Mesothelial cell of epicardium (in vitro differentiated cells): ENCODE measurements around the gene GLIS2. TPM values are rescaled to one million over a fixed set of nuclear protein-coding genes. Genes with fewer than 3 reads are reported as not detected.

Experiments used
- DNase-seq, 2 experiments: peaks; one replicate each; pipeline ENCODE4 v3.0.0; 2021; ENCODE audit warnings: low spot score in 2 of 2; ENCODE audit not compliant: unreplicated experiment in 2 of 2
- H3K27ac Mint-ChIP-seq: 2 replicates; pipeline ENCODE4 v1.8.0; 2021; ENCODE audit warnings: mixed read lengths
- H3K27me3 Mint-ChIP-seq: 2 replicates; pipeline ENCODE4 v1.8.0; 2021; ENCODE audit warnings: low read depth, mixed read lengths
- H3K36me3 Mint-ChIP-seq: 2 replicates; pipeline ENCODE4 v1.8.0; 2021; ENCODE audit warnings: mixed read lengths
- H3K4me1 Mint-ChIP-seq: 2 replicates; pipeline ENCODE4 v1.8.0; 2021; ENCODE audit warnings: mixed read lengths
- H3K4me3 Mint-ChIP-seq: 2 replicates; pipeline ENCODE4 v1.8.0; 2021; ENCODE audit warnings: mild to moderate bottlenecking, moderate library complexity, mixed read lengths
- H3K9me3 Mint-ChIP-seq: 2 replicates; pipeline ENCODE4 v1.8.0; 2021; ENCODE audit warnings: mixed read lengths
- CTCF ChIP-seq: fragments of 200-600 bp; sonication (generic); IDR thresholded peaks from one replicate; pipeline ENCODE4 v1.5.0; 2021; ENCODE audit warnings: antibody characterized with exemption; ENCODE audit not compliant: unreplicated experiment
- total RNA-seq: library from RNA; stranded (reverse); gene quantifications from 3 replicates; pipeline ENCODE4 v1.2.1, GENCODE V29; 2021

The GLIS2 gene
- total RNA-seq, 1 donor from 2014 or later = 79.6 TPM

- Mint-ChIP-seq H3K4me1 (peaks cover 45% of the 10 kb centered on the region), H3K9me3 (no peaks in the 10 kb centered on the region), H3K27ac (peak overlapping the region; percentile 51), H3K4me3 (no peak overlapping the region), H3K36me3 (peaks cover 2% of the 10 kb centered on the region), H3K27me3 (no peaks in the 10 kb centered on the region)
- no peak for TF ChIP-seq CTCF
- DNase-seq = no peak
These were observed 71.2 kb downstream of the GLIS2 start for GRCh38 chr16:4386951-4387565.

GRCh38 chr16:4387781-4388180 lies 71.9 kb downstream of the GLIS2 start:
- Mint-ChIP-seq H3K9me3 (no peaks in the 10 kb centered on the region), H3K4me1 (peaks cover 50% of the 10 kb centered on the region), H3K27ac (no peak overlapping the region), H3K4me3 (no peak overlapping the region), H3K27me3 (no peaks in the 10 kb centered on the region), H3K36me3 (peaks cover 2% of the 10 kb centered on the region)
- no peak for TF ChIP-seq CTCF
- DNase-seq = no peak

- no peaks in the 10 kb centered on the region for H3K27me3 Mint-ChIP-seq
These were observed 72.6 kb downstream of the GLIS2 start for GRCh38 chr16:4388271-4389021.

More at GRCh38 chr16:4388271-4389021, 72.6 kb downstream of the GLIS2 start:
- peaks cover 56% of the 10 kb centered on the region for H3K4me1 Mint-ChIP-seq
- no peak for TF ChIP-seq CTCF
- H3K4me3 Mint-ChIP-seq = no peak overlapping the region
- H3K9me3 Mint-ChIP-seq = no peaks in the 10 kb centered on the region
- H3K36me3 Mint-ChIP-seq = no peaks in the 10 kb centered on the region
- H3K27ac Mint-ChIP-seq = peak overlapping the region; percentile 72
- no peak for DNase-seq

Other genes starting within 250 kb of the GLIS2 start
- 10.4 to 13.8 TPM (median 13.1 TPM) in 3 replicates for gene ADCY9, start 199.6 kb upstream of the GLIS2 start, total RNA-seq
- 1.7 to 1.8 TPM (median 1.8 TPM) in 3 replicates for gene SRL, start 74.0 kb upstream of the GLIS2 start, total RNA-seq
- 28.8 to 33.7 TPM (median 29.5 TPM) in 3 replicates for gene TFAP4, start 43.0 kb upstream of the GLIS2 start, total RNA-seq
- gene PAM16, start 35.3 kb downstream of the GLIS2 start, total RNA-seq = 31.8 to 35.6 TPM (median 33.6 TPM) in 3 replicates
- gene VASN, start 55.8 kb downstream of the GLIS2 start, total RNA-seq = 36.7 to 37.6 TPM (median 37.5 TPM) in 3 replicates
- gene CORO7, start 100.5 kb downstream of the GLIS2 start, total RNA-seq = 32.9 to 35.1 TPM (median 34.1 TPM) in 3 replicates
- gene DNAJA3, start 109.8 kb downstream of the GLIS2 start, total RNA-seq = 34.7 to 37.7 TPM (median 35.3 TPM) in 3 replicates
- 55.3 to 59.1 TPM (median 56.0 TPM) in 3 replicates for gene NMRAL1, start 158.6 kb downstream of the GLIS2 start, total RNA-seq
- gene HMOX2, start 160.3 kb downstream of the GLIS2 start, total RNA-seq = 26.3 to 30.9 TPM (median 27.5 TPM) in 3 replicates
- 24.2 to 28.2 TPM (median 27.0 TPM) in 3 replicates for gene CDIP1, start 222.7 kb downstream of the GLIS2 start, total RNA-seq
- gene C16orf96, start 240.3 kb downstream of the GLIS2 start, total RNA-seq = 0.45 to 0.95 TPM (median 0.58 TPM) in 3 replicates